Calu3 (cell line): ENCODE data around the gene CELF5. TPM values are rescaled to one million over a fixed set of nuclear protein-coding genes. Genes with fewer than 3 reads are reported as not detected.

Source experiments
- BruUV-seq: library from RNA; stranded (reverse); fragments of 400-500 nt; replicated peaks from 2 replicates; lab custom pipeline; 2021; lab: Mats Ljungman, UMichigan
- CTCF ChIA-PET: fragments of 300-600 bp; sonication (Branson Sonifier 250); formaldehyde crosslinking; loops from one replicate; lab custom pipeline; 2022; ENCODE audit warnings: antibody characterized with exemption; lab: Charles Lee
- DNase-seq: peaks from one replicate; pipeline ENCODE4 v3.0.0; 2022
- H3K27ac Mint-ChIP-seq: one replicate; pipeline ENCODE4 v1.8.0; 2022; ENCODE audit warnings: mixed read lengths; ENCODE audit not compliant: unreplicated experiment
- H3K27me3 Mint-ChIP-seq: one replicate; pipeline ENCODE4 v1.8.0; 2022; ENCODE audit warnings: mixed read lengths; ENCODE audit not compliant: unreplicated experiment
- H3K36me3 Mint-ChIP-seq: one replicate; pipeline ENCODE4 v1.8.0; 2022; ENCODE audit warnings: mild to moderate bottlenecking, moderate library complexity, mixed read lengths; ENCODE audit not compliant: insufficient read depth, unreplicated experiment
- H3K4me1 Mint-ChIP-seq: one replicate; pipeline ENCODE4 v1.8.0; 2022; ENCODE audit warnings: mild to moderate bottlenecking, low read depth, mixed read lengths; ENCODE audit not compliant: unreplicated experiment
- H3K4me3 Mint-ChIP-seq: one replicate; pipeline ENCODE4 v1.8.0; 2022; ENCODE audit warnings: mild to moderate bottlenecking, low read depth, moderate library complexity, mixed read lengths; ENCODE audit not compliant: unreplicated experiment
- H3K9me3 Mint-ChIP-seq: one replicate; pipeline ENCODE4 v1.8.0; 2022; ENCODE audit warnings: low read depth, mixed read lengths; ENCODE audit not compliant: unreplicated experiment
- intact Hi-C: fragments of 100-400 bp; cut with micrococcal nuclease; formaldehyde crosslinking; loops from one replicate; pipeline ENCODE4 v1.10.0; 2022; ENCODE audit not compliant: unreplicated experiment
- total RNA-seq: library from RNA; stranded (reverse); gene quantifications from 2 replicates; pipeline ENCODE4 v1.2.3, GENCODE V29; 2022
- TF ChIP-seq, protein P1 (sequence below): fragments of 200-600 bp; IDR thresholded peaks from one replicate; pipeline ENCODE4 v1.8.0; 2022; ENCODE audit warnings: antibody characterized with exemption; ENCODE audit not compliant: unreplicated experiment

Gene CELF5
- total RNA-seq, 1 experiment from 2014 or later = 0.40 TPM

DNA sequence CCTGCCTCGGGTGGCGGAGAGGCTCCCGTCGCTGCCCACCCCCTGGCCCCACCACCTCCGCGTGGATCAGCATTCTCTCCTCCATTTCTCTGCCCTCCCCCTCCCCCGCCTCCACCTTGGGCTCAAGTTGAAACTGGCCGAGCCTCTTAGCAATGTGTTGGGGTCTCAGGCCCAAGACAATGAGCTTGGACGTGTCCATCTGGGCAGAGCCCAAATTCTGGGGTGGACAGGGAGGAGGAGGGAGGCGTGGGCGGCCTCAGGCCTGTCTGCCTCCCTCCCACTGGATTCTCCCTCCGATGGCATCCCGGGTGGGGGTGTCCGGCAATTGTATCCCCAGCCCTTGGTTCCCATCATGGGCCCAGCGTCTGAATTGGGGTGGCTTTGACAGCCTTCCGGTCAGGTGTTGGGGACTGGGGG, 1.2 kb downstream of the CELF5 start:
- no TSS peak for BruUV-seq
- Mint-ChIP-seq H3K9me3 (no peaks in the 10 kb centered on the region), H3K27ac (no peak overlapping the region), H3K4me3 (no peak overlapping the region), H3K4me1 (no peaks in the 10 kb centered on the region), H3K36me3 (peaks cover 5% of the 10 kb centered on the region), H3K27me3 (no peaks in the 10 kb centered on the region)
- CTCF ChIA-PET = no interaction called here
- DNase-seq = no peak
- intact Hi-C loops = no loop called here
- TF ChIP-seq, protein P1, sequence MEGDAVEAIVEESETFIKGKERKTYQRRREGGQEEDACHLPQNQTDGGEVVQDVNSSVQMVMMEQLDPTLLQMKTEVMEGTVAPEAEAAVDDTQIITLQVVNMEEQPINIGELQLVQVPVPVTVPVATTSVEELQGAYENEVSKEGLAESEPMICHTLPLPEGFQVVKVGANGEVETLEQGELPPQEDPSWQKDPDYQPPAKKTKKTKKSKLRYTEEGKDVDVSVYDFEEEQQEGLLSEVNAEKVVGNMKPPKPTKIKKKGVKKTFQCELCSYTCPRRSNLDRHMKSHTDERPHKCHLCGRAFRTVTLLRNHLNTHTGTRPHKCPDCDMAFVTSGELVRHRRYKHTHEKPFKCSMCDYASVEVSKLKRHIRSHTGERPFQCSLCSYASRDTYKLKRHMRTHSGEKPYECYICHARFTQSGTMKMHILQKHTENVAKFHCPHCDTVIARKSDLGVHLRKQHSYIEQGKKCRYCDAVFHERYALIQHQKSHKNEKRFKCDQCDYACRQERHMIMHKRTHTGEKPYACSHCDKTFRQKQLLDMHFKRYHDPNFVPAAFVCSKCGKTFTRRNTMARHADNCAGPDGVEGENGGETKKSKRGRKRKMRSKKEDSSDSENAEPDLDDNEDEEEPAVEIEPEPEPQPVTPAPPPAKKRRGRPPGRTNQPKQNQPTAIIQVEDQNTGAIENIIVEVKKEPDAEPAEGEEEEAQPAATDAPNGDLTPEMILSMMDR = no peak

DNA sequence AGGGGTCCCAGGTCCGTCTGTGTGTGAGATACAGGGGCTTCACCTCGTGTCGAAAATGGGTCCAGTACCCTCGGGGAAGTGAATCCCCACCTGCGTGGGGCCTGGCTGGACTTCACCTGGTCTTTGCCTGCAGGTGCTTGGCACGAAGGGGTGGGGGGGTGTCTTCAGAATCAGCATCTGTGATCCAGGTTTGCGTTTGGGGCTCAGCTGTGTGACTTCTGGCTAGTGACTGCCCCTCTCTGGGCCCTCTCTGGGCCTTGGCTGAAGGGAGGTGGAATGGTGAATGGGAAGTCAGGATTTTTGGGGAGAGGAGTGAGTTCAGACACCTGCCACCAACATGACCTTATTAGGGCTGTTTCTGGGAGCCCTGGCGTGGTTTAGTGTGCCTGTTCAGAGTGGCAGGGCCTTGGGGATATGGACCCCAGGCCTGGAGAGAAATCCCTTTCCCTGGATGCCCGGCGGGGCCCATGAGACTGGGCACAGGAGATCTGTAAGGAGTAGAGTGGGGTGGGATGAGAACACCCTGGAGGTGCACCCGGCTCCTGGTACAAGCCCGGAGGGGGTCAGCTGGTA, 2.7 kb downstream of the CELF5 start:
- DNase-seq = no peak
- Mint-ChIP-seq H3K4me1 (no peaks in the 10 kb centered on the region), H3K27me3 (no peaks in the 10 kb centered on the region), H3K27ac (no peak overlapping the region), H3K9me3 (no peaks in the 10 kb centered on the region), H3K36me3 (peaks cover 5% of the 10 kb centered on the region), H3K4me3 (no peak overlapping the region)
- TF ChIP-seq, protein P1 = no peak
- BruUV-seq = no TSS peak
- CTCF ChIA-PET = no interaction called here
- intact Hi-C loops = no loop called here

- peaks cover 5% of the 10 kb centered on the region for H3K36me3 Mint-ChIP-seq
- TF ChIP-seq, protein P1 = no peak
- H3K27me3 Mint-ChIP-seq = peaks cover 18% of the 10 kb centered on the region
- H3K27ac Mint-ChIP-seq = no peak overlapping the region
- intact Hi-C loops = no loop called here
- no peak overlapping the region for H3K4me3 Mint-ChIP-seq
- DNase-seq = no peak
- H3K9me3 Mint-ChIP-seq = no peaks in the 10 kb centered on the region
- BruUV-seq = no TSS peak
- CTCF ChIA-PET = no interaction called here
- no peaks in the 10 kb centered on the region for H3K4me1 Mint-ChIP-seq
Observed at GRCh38 chr19:3229346-3229743, 4.9 kb downstream of the CELF5 start.

DNA sequence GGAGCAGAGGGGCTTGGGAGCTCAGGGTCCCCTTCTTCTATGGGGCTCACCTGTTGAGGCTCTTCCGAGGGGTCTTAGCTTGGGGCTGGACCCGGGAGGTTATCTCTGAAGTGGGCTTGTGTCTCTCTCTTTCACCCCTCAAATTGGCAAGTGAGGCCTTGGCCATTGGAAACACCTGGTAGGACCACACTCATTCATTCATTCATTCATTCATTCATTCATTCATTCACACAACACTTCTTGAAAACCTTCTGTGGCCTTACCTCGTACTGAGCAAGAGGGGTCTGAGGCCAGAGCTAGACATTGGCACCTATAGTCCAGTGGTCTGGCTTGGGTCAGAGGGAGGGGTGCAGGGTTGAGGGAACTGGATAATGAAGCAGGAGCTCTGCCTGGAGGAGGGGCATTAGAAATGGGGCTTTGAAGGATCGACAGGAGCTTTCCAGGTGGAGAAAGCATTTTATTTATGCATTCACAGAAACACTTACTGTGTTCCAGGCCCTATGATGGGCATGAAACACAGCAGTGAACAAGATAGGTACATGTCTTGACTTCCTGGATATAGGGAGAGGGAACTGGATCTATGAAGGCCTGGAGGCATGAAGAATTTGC, 5.5 kb downstream of the CELF5 start:
- intact Hi-C loops = no loop called here
- no peak for DNase-seq
- no peaks in the 10 kb centered on the region for H3K4me1 Mint-ChIP-seq
- no TSS peak for BruUV-seq
- no peaks in the 10 kb centered on the region for H3K9me3 Mint-ChIP-seq
- peaks cover 5% of the 10 kb centered on the region for H3K36me3 Mint-ChIP-seq
- H3K27ac Mint-ChIP-seq = no peak overlapping the region
- CTCF ChIA-PET = no interaction called here
- H3K4me3 Mint-ChIP-seq = no peak overlapping the region
- H3K27me3 Mint-ChIP-seq = peaks cover 25% of the 10 kb centered on the region
- TF ChIP-seq, protein P1 = no peak
